ENCODE results near the gene RNF166.

DNA sequence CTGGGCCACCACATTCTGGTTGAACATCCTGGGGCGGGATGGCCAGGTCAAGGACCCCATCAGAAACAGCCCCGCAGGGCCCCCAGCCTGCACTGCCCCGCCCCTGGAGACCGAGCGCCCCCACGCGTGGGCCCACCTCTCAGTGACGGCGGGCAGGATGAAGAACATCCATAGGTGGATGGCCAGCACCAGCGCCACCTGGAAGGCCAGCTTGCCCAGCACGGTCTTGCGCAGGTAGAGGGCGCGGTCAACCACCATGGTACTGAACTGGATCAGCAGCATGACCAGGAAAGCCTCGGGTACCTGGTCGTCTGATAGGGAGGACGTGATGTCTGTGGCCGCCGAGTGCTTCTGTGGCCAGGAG, 13.7 kb upstream of the RNF166 start:
- TF ChIP-seq, protein P1, sequence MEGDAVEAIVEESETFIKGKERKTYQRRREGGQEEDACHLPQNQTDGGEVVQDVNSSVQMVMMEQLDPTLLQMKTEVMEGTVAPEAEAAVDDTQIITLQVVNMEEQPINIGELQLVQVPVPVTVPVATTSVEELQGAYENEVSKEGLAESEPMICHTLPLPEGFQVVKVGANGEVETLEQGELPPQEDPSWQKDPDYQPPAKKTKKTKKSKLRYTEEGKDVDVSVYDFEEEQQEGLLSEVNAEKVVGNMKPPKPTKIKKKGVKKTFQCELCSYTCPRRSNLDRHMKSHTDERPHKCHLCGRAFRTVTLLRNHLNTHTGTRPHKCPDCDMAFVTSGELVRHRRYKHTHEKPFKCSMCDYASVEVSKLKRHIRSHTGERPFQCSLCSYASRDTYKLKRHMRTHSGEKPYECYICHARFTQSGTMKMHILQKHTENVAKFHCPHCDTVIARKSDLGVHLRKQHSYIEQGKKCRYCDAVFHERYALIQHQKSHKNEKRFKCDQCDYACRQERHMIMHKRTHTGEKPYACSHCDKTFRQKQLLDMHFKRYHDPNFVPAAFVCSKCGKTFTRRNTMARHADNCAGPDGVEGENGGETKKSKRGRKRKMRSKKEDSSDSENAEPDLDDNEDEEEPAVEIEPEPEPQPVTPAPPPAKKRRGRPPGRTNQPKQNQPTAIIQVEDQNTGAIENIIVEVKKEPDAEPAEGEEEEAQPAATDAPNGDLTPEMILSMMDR (IDR thresholded peaks at IDR 0.05; ENCODE audit: low read length), result no peak
- TF ChIP-seq EZH2 (optimal IDR thresholded peaks at IDR 0.05; ENCODE audit: low read depth, low read length) (no peak), EZH2phosphoT487 (IDR thresholded peaks at IDR 0.05; ENCODE audit: low read length) (no peak)

All from MM.1S (cell line).